GM12878 (cell line): Measurements from ENCODE around the gene IP6K3. TPM values are rescaled to one million over a fixed set of nuclear protein-coding genes. Genes with fewer than 3 reads are reported as not detected.

Source experiments
- ATAC-seq: fragments of 200-7000 bp; cut with Tn5 transposase; 3 replicates; pipeline ENCODE4 v1.9.1; 2020; ENCODE audit warnings: mild to moderate bottlenecking, moderate library complexity
- BruUV-seq: library from RNA; stranded (reverse); fragments of 400-500 nt; replicated peaks from 2 replicates; lab custom pipeline; 2021; lab: Mats Ljungman, UMichigan
- CTCF ChIA-PET: fragments of 300-600 bp; sonication (Branson Sonifier 250); formaldehyde crosslinking; extraction: SDS; loops from one replicate; lab custom pipeline; 2021; ENCODE audit warnings: inconsistent platforms; lab: Yijun Ruan, JAX
- POLR2A ChIA-PET: fragments of 350-600 bp; formaldehyde crosslinking; extraction: SDS; loops from one replicate; lab custom pipeline; 2021; ENCODE audit warnings: inconsistent platforms; lab: Charles Lee
- RAD21 ChIA-PET: fragments of 300-600 bp; sonication (Branson Sonifier 250); formaldehyde crosslinking; loops from one replicate; lab custom pipeline; 2023; ENCODE audit warnings: antibody characterized with exemption; ENCODE audit not compliant: unreplicated experiment; lab: Charles Lee
- SMC1A ChIA-PET: fragments of 300-600 bp; sonication (Branson Sonifier 250); formaldehyde crosslinking; loops from one replicate; lab custom pipeline; 2023; ENCODE audit not compliant: unreplicated experiment, uncharacterized antibody; lab: Charles Lee
- DNase-seq: peaks from one replicate; pipeline ENCODE4 v3.0.0-alpha.2; 2011; ENCODE audit warnings: low read depth, low spot score
- FAIRE-seq: peaks from 3 replicates; lab custom pipeline; 2011; peaks lifted over from hg19 to GRCh38; lab: Jason Lieb, UNC
- H2AFZ ChIP-seq: 2 replicates; pipeline ENCODE4 v1.6.0; 2011; ENCODE audit warnings: low read depth, low read length, control low read depth; ENCODE audit not compliant: control insufficient read depth
- H3K27ac ChIP-seq: 2 replicates; pipeline ENCODE4 v1.5.1; 2011; ENCODE audit warnings: control low read depth; ENCODE audit not compliant: control insufficient read depth, insufficient read depth
- H3K27me3 ChIP-seq, 2 experiments: replicated peaks in 1 of 2; 2 replicates each; pipeline versions ENCODE4 v1.6.0 to v1.6.1; 2011; ENCODE audit warnings: low read length in 1 of 2; ENCODE audit not compliant: control insufficient read depth in 2 of 2, insufficient read depth in 2 of 2
- H3K36me3 ChIP-seq, 2 experiments: 2 replicates each; pipeline ENCODE4 v1.5.1; 2011; ENCODE audit warnings: low read length in 1 of 2; ENCODE audit not compliant: control insufficient read depth in 2 of 2, insufficient read depth in 2 of 2
- H3K4me1 ChIP-seq: 2 replicates; pipeline ENCODE4 v1.6.1; 2011; ENCODE audit warnings: mild to moderate bottlenecking, low read length, moderate library complexity, mixed read lengths; ENCODE audit not compliant: control insufficient read depth, insufficient read depth
- H3K4me2 ChIP-seq: 2 replicates; pipeline ENCODE4 v1.6.0; 2011; ENCODE audit warnings: control low read depth; ENCODE audit not compliant: control insufficient read depth, insufficient read depth
- H3K4me3 ChIP-seq: fragments of 200-600 bp; sonication (generic); 2 replicates; pipeline ENCODE4 v1.5.1; 2016
- H3K79me2 ChIP-seq: 2 replicates; pipeline ENCODE4 v1.6.0; 2011; ENCODE audit warnings: low read length; ENCODE audit not compliant: control insufficient read depth, insufficient read depth
- H3K9ac ChIP-seq: 2 replicates; pipeline ENCODE4 v1.8.0; 2011; ENCODE audit warnings: low read length, control low read depth, mixed read lengths; ENCODE audit not compliant: control insufficient read depth, insufficient read depth
- H3K9me3 ChIP-seq: replicated peaks from 3 replicates; pipeline ENCODE4 v1.5.1; 2011; ENCODE audit warnings: mild to moderate bottlenecking, low read length; ENCODE audit not compliant: control insufficient read depth, insufficient read depth
- H4K20me1 ChIP-seq: 2 replicates; pipeline ENCODE4 v1.6.0; 2011; ENCODE audit not compliant: control insufficient read depth, insufficient read depth
- ATF2 ChIP-seq: IDR thresholded peaks from 2 replicates; pipeline ENCODE4 v1.6.1; 2012; ENCODE audit warnings: low read length, inconsistent platforms
- FOS ChIP-seq: IDR thresholded peaks from 3 replicates; pipeline ENCODE4 v1.6.1; 2011; ENCODE audit warnings: borderline replicate concordance; ENCODE audit not compliant: insufficient read length; ENCODE audit errors: extremely low read depth
- JUNB ChIP-seq: IDR thresholded peaks from 2 replicates; pipeline ENCODE4 v1.6.1; 2016; ENCODE audit warnings: antibody characterized with exemption, mild to moderate bottlenecking
- MLLT1 ChIP-seq: fragments of 450-650 bp; IDR thresholded peaks from 2 replicates; pipeline ENCODE4 v1.6.1; 2016; ENCODE audit warnings: mild to moderate bottlenecking
- POLR2AphosphoS2 ChIP-seq: IDR thresholded peaks from 2 replicates; pipeline ENCODE4 v1.6.1; 2011; ENCODE audit warnings: low read depth, mild to moderate bottlenecking, low read length, improper control_type of control experiment, moderate library complexity
- RUNX3 ChIP-seq: IDR thresholded peaks from 2 replicates; pipeline ENCODE4 v1.6.1; 2012; ENCODE audit warnings: low read length, inconsistent platforms
- SMAD5 ChIP-seq: IDR thresholded peaks from 2 replicates; pipeline ENCODE4 v1.6.1; 2016; ENCODE audit warnings: antibody characterized with exemption, low read depth
- STAT1 ChIP-seq: fragments of 450-650 bp; conservative IDR thresholded peaks from 2 replicates; pipeline ENCODE4 v1.6.1; 2014; ENCODE audit warnings: antibody characterized with exemption, mild to moderate bottlenecking
- TAF1 ChIP-seq: IDR thresholded peaks from 2 replicates; pipeline ENCODE4 v1.6.1; 2011; ENCODE audit warnings: mild to moderate bottlenecking, low read depth, low read length, borderline replicate concordance
- ZSCAN29 ChIP-seq: fragments of 450-650 bp; IDR thresholded peaks from 2 replicates; pipeline ENCODE4 v1.6.1; 2017; ENCODE audit warnings: mild to moderate bottlenecking, moderate library complexity
- WGBS: methylation state at CpG from one replicate; pipeline ENCODE4 v1.1.6; 2016; ENCODE audit warnings: low lambda C conversion rate; ENCODE audit not compliant: insufficient replicate concordance, insufficient coverage; ENCODE audit errors: missing lambda C conversion rate; 5-methylcytosine and 5-hydroxymethylcytosine counted together
- in situ Hi-C: fragments of 300-500 bp; cut with MboI; formaldehyde crosslinking; loops from 9 replicates; pipeline ENCODE4 v1.14.3; 2018; ENCODE audit warnings: mixed read lengths
- intact Hi-C: fragments of 100-400 bp; cut with micrococcal nuclease; formaldehyde crosslinking; loops from one replicate; pipeline ENCODE4 v1.14.2; 2022; ENCODE audit not compliant: unreplicated experiment
- polyA plus RNA-seq, 11 experiments: library from polyadenylated mRNA; depleted of rRNA in 4 of 11; unstranded in 6 of 11; stranded (reverse) in 5 of 11; fragments of >200 nt; fragmentation: Nextera tagmentation in 4 of 11; fragmentation: Illumina TruSeq in 1 of 11; extraction: Ambion mirVana in 4 of 11; extraction: Trizol in 1 of 11; gene quantifications; 1 replicate in 1 of 11; 2 replicates in 10 of 11; pipeline versions ENCODE4 v1.2.1 to v1.2.3, GENCODE V29; 2011 to 2016; ENCODE audit warnings: inconsistent platforms in 2 of 11, missing spikeins in 2 of 11, low read depth in 1 of 11
- total RNA-seq, 4 experiments: library from RNA; depleted of rRNA in 3 of 4; stranded (reverse); fragments of >200 nt in 3 of 4; fragmentation: Illumina TruSeq in 1 of 4; extraction: Trizol in 1 of 4; gene quantifications; 2 replicates each; pipeline versions ENCODE4 v1.2.1 to v1.2.3, GENCODE V29; 2013 to 2021

Gene IP6K3
- total and polyA plus RNA-seq, 10 of the 15 experiments (the other 5 are each of a cell fraction or from before 2014, with no cell fraction given): 0.02 to 0.15 (median 0.09) TPM; not detected in 7

DNA sequence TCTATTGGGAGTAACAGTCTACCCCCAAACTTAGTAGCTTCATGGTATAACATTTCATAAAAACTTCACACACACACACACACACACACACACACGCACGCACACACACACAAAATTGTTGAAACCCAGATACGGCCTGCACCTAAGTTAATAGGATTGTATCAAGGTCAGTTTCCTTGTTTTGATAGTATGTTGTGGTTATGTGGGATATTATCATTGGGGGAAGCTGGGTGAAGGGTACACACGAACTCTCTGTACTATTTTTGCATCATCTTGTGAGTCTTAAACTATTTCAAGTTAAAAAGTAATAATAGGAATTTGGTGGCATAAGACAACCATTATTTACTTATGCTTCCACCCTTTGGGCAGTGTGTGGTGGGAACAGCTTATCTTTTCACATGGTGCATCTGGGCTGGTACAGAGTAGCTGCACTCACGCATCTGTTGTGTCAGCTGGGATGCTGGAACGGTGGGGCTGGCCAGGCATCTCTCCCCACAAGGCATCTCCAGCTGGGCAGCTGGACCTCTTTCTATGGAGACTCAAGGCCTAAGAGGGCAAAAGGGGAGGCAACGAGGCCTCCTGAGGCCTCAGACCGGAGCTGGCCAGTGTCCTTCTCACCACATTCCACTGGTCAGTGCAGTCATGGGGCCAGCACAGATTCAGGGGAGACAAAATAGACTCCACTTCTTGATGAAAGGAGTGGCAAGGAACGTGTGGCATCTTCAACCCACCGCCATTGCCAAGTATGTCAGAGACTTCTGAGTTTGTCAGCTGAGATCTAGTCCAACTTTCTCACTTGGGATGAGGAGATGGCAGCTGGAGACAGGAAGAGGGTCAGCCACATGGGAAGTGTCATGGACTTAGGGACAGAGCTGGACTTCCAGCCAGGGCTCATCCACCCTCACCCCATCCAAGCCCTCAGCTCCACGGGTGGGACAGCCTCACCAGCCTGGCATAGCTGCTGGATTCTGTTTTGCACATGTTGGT is 20.5 kb upstream of the IP6K3 start:
- 19% methylated on average over 11 of the region's 11 CpGs for WGBS
- Histone ChIP-seq H3K27me3 (no peaks in the 10 kb centered on the region; a peak in 1 of 4 replicates), H2AFZ (no peak overlapping the region), H3K9ac (no peak overlapping the region), H3K36me3 (no peaks in the 10 kb centered on the region), H3K27ac (no peak overlapping the region)
- ATAC-seq: no peak
- intact Hi-C loops: no loop called here
- in situ Hi-C loops: loop anchor here (5.0 kb wide), 1 partner anchor 390 kb away; no protein-coding TSS in a partner anchor
- no TSS peak for BruUV-seq
- ChIA-PET POLR2A (no interaction called here), RAD21 (interaction anchor here (1.0 to 1.4 kb wide), 3 partner anchors 258 to 387 kb away, joined by 4 to 7 read pairs (median 5); no protein-coding TSS in a partner anchor)
- TF ChIP-seq ATF2 (no peak), RUNX3 (no peak), ZSCAN29 (no peak), MLLT1 (no peak), FOS (no peak), POLR2AphosphoS2 (no peak), STAT1 (no peak), JUNB (no peak), TAF1 (no peak), SMAD5 (no peak)
- TF ChIP-seq, all 136 proteins: peak for 0
- FAIRE-seq: no peak
- H3K4me3 ChIP-seq: no peak overlapping the region
- H3K9me3 ChIP-seq: no peaks in the 10 kb centered on the region
- H3K4me2 ChIP-seq: no peak overlapping the region
- no peaks in the 10 kb centered on the region for H3K79me2 ChIP-seq
- no peaks in the 10 kb centered on the region; the same call in 1 of the 2 replicates for H3K4me1 ChIP-seq
- H4K20me1 ChIP-seq: no peaks in the 10 kb centered on the region
- ChIA-PET CTCF (interaction anchor here (0.6 to 5.9 kb wide), 15 partner anchors 9 to 1820 kb away, joined by 3 to 49 read pairs (median 3); partner anchors contain the start of gene UQCC2), SMC1A (interaction anchor here (1.0 to 1.2 kb wide), 3 partner anchors 20 to 261 kb away, joined by 3 read pairs; no protein-coding TSS in a partner anchor)
- no peak for DNase-seq
